DND-41 (cell line): ENCODE results near the gene RUFY3.

ENCODE experiments used
- CTCF ChIP-seq: IDR thresholded peaks from 2 replicates; pipeline ENCODE4 v1.5.1; 2012; ENCODE audit warnings: borderline replicate concordance, low read length, moderate library complexity, mild to moderate bottlenecking; ENCODE audit not compliant: poor library complexity, severe bottlenecking; ENCODE audit errors: extremely low read depth
- EZH2 ChIP-seq: IDR thresholded peaks from 3 replicates; pipeline ENCODE4 v1.6.1; 2012; ENCODE audit warnings: borderline replicate concordance, low read depth, mild to moderate bottlenecking, moderate library complexity, low read length, inconsistent platforms; ENCODE audit not compliant: severe bottlenecking

GRCh38 chr4:70759126-70759525 lies 37.4 kb downstream of the RUFY3 start:
- TF ChIP-seq EZH2 = no peak
- TF ChIP-seq CTCF = no peak
